ENCODE results near the gene ACAD9.
"Not testable (repeated sequence)": the region's sequence is repeated elsewhere in the genome, so short reads cannot be mapped to it uniquely, and the experiment has no call there.

The ACAD9 gene

GRCh38 chr3:128863560-128863959, 15.9 kb upstream of the ACAD9 start:
- no peak for DNase-seq

DNA sequence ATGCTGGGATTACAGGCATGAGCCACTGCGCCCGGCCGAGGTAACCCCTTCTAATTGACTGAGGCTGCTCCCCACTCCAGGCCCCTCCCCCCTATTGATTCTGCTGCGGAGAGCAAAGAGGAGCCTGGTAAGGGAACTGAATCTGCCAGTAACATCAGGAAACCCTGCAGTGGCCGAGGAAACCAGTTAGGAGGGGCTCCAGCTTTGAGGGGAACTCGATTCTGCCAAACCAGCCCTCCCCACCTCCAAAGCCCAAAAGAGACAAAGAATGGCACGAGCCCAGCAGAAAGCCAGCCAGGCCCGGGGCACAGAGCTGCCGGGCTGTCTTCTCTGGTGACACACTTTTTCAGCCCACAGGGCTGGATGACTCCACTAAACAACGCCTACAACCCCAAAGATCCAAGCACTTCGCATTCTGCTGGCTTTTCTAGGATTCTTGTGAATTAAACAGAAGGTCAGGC, 15.0 kb upstream of the ACAD9 start:
- no peak for DNase-seq

DNA sequence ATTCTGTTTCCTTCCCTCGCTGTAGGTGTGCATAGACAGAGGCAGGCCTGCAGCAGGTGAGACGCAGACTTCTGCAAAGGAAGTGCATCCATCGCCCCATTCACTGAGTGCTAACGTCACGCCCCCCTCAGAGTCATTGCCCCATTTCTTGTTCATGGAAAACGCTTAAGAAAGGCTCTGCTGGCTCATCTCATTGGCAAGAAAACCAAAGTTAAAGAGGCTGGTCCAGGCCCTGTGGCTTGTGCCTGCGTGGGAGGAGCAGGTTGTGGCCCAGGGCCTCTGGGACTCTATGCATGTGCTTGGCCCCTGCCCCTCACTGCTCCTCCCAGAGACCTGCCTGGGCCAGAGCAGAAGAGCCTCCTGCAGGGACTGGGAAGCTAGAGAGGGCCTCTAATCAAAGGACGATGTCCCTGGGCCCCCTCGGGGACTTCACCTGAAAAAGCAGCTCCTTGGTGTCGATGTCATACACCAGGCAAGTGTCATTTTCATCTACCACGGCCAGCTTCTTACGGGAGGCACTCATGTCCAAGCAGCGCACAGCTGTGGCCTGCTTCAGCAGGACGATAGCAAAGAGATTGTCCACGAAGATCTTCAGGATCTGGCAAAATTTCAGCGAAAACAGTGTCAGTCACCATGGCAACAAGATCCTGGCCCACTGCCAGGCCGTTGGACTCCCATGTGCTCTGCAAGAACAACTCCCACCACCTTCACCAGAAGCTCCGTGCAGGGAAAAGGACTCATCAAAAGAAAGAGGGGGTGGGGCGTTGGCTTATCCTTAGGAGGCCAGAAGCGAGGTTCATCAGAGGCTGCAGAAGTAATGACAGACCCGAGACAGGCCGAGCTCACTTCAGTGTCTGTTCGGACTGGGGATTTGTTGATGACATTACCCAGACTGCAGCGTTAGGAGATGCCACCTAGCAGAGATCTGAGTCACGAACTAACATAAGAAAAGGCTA, 14.3 kb upstream of the ACAD9 start:
- not testable (repeated sequence) for DNase-seq

DNA sequence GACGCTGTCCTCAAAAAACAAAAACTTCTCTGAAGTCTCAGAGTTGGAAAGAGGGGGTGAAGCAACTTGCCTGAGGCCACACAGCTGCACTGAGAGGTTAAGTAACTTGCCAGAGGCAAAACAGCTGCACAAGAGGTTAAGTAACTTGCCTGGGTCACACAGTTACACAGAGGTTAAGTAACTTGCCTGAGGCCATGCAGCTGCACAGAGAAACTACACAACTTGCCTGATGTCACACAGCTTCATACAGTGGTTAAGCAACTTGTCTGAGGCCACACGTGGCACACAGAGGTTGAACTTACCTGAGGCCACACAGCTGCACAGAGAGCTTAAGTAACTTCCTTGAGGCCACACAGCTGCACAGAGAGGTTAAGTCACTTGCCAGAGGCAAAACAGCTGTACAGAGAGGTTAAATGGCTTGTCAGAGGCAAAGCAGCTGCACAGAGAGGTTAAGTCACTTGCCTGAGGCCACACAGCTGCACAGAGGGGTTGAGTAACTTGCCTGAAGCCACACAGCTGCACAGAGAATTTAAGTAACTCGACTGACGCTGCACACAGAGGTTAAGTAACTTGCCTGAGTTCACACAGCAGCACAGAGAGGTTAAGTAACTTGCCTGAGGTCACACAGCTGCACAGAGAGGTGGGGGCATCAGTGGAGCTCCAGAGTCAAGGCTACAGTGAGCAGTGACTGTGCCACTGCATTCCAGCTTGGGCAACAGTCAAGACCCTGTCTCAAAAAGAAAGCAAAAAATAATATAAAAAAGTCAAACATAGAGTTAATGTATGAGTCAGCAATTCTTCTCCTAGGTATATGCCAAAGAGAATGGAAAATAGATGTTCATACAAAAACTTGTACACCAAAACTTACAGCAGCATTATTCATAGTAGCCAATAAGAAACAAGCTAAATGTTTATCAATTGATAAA, 12.0 kb upstream of the ACAD9 start:
- no peak for DNase-seq

DNA sequence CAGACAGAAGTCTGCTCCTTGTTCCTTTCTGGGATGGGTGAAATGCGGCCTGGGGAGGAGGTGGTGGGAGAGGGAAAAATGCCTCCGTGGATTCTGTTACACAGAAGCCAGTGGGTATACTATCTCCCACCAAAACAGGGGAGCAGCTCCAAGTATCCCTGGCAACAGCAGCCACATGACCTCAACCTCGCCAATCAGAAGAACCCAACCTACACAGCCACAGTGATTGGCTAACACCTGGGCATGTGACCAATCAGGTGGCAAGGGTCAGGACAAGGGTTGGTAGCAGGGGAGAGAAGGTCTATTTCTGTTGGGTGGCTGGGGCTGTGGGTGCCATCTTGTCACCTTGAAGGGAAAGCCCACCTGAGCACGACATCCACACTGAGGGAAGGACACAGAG, 9.1 kb upstream of the ACAD9 start:
- no peak for DNase-seq

- no peak for DNase-seq
These were observed 7.1 kb upstream of the ACAD9 start for GRCh38 chr3:128872282-128872681.

DNA sequence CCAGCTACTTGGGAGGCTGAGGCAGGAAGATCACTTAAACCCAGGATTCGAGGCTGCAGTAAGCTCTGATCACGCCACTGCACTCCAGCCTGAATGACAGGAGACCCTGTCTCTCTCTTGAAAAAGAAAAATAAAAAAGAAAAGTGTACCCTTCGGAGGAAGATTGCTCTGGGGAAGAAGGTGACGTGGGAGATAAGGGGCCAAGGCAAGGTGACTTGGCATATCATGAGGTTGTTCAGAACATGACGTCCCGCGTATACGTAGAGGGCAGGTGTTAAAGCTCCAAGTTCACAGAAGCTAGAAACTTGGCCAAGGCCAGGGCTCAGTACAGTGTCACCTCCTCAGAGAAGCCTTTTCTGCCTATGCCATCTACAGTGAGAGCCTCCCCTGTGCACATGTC, 6.7 kb upstream of the ACAD9 start:
- no peak for DNase-seq

DNA sequence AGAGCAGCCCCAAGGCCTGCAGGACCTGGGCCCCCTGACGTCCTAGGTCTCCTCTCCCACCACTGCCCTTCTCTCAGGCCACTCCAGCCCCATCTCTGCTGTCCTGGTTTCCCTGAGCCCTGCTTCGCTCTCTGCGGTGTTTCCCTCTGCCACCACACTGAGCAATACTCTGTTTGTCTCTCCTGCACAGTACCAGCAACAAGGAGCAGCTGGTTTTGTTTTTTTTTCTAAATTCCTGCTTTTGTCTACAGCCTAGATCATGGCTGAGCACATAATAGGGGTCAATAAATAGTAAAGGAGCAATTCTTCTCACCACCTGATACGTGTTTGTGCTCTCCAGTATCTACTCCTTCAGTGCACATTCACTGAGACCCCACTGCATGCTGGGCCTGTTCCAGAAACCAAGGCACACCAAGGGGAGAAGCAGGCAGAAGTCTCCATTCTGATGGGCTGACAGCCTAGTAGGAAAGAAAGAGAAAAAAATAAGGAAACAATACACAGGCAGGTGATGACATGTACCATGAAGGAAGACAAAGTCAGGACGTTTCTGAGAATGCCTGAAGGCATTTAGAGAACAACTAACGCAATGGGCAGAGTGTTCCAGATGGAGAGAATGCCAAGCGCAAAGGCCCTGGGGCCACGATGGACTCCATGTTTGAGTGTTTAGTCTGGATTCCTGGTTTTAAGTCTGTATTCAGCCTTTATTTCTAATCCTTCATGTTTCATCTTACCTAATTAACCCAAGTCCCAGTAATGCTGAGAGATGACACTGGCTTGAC, 6.0 kb upstream of the ACAD9 start:
- no peak for DNase-seq

DNA sequence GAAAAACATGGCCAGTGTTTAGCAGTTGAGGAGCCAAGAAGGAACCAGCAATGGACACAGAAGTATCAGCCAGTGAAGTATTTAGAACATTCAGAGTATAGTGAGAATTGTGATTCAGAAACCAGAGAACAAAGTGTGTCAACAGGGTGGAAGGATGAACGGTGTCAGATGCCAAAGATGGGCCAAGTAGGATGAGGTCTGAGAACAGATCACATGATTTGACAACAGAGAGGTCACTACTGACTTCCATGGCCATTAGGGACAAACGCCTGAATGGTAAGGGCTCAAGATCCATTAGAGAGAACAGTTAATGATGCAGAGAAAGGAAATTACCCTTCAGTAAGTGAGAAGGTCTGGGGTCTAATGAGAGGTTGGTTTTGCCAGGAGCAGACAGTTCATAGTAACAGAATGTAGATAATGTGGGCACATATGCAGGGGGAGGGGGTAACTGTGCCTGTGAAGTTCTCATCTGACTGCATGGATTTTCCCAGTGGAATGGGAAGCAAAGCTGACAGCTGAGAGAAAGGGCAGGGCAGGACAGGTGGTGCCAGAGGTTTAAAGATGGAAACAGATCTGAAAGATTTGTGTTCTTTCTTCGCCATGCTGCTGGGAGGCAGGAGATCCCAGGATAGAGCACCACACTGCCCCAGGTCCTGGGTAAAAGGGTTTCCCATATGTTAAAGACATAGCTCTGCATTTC, 4.8 kb upstream of the ACAD9 start:
- no peak for DNase-seq

DNA sequence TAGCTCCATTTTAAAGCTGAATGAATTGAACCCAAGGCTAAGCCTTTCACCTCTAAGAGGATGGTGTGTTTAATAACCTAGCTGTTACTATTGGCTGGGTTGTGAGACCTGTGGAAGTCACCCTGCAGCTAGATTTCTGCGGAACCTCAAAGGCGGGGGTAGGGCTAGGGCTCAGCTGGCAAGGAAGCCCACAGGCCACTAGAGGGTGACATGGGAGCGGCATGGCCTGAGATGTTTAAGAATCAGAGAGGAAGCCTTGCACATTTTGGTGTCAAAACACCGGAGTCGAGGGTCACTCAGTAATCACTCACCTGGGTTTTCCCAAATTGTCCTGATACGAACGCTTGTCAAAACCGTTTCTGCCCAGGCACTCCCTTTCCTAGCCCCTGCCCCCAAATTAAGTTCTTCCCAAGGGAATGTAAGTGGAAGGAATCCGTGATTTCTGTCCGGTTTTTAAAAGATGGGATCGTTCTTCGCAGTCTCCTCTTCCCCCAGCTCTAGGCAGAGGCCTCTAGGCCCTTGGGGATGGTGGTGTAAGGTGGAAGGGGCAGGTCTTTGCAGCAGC, 3.8 kb upstream of the ACAD9 start:
- DNase-seq = no peak

GRCh38 chr3:128878011-128878457, 1.4 kb upstream of the ACAD9 start:
- no peak for DNase-seq

- DNase-seq = peak; percentile 59
These were observed 780 bp upstream of the ACAD9 start for GRCh38 chr3:128878556-128879124.

- no peak for DNase-seq
These were observed 571 bp downstream of the ACAD9 start for GRCh38 chr3:128879991-128880390.

- DNase-seq = not testable (repeated sequence)
These were observed 1.0 kb downstream of the ACAD9 start for GRCh38 chr3:128880455-128880854.

- DNase-seq = no peak
These were observed 2.2 kb downstream of the ACAD9 start for GRCh38 chr3:128881576-128881975.

- DNase-seq = no peak
These were observed 3.3 kb downstream of the ACAD9 start for GRCh38 chr3:128882719-128883118.

- DNase-seq = no peak
These were observed 5.6 kb downstream of the ACAD9 start for GRCh38 chr3:128884992-128885391.

GRCh38 chr3:128889139-128889894, 9.9 kb downstream of the ACAD9 start:
- DNase-seq = no peak

GRCh38 chr3:128895843-128896697, 16.6 kb downstream of the ACAD9 start:
- no peak for DNase-seq

DNA sequence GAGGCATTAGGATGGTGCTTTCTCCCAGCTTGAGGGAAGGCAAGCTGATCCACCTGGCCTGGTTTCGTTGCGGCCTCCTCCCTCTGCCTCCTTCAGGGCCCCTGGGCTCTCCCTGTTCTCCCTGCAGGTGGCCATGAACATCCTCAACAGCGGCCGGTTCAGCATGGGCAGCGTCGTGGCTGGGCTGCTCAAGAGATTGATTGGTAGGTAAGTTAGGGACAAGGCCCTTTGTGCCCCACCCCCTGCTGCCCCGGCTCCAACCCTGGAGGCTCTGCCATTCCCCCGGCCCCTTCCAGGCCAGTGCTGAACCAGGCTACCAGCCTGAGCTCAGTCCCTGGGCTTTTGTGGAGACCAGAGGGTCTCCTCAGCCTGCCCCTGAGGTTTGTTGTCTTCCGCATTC, 23.0 kb downstream of the ACAD9 start:
- DNase-seq = no peak

Data from DMS79 treated with DMSO at 0.1 percent for 48 hours (cell line).